Epithelial cell of alveolus of lung (primary cell): ENCODE data around the gene MRPS14. TPM values are rescaled to one million over a fixed set of nuclear protein-coding genes. Genes with fewer than 3 reads are reported as not detected.

ENCODE experiments used
- total RNA-seq: library from RNA; depleted of rRNA; stranded (reverse); fragments of >200 nt; gene quantifications from 2 replicates; pipeline ENCODE4 v1.2.1, GENCODE V29; 2015

The MRPS14 gene
- total RNA-seq = 19.8 and 30.4 TPM in 2 replicates

DNA sequence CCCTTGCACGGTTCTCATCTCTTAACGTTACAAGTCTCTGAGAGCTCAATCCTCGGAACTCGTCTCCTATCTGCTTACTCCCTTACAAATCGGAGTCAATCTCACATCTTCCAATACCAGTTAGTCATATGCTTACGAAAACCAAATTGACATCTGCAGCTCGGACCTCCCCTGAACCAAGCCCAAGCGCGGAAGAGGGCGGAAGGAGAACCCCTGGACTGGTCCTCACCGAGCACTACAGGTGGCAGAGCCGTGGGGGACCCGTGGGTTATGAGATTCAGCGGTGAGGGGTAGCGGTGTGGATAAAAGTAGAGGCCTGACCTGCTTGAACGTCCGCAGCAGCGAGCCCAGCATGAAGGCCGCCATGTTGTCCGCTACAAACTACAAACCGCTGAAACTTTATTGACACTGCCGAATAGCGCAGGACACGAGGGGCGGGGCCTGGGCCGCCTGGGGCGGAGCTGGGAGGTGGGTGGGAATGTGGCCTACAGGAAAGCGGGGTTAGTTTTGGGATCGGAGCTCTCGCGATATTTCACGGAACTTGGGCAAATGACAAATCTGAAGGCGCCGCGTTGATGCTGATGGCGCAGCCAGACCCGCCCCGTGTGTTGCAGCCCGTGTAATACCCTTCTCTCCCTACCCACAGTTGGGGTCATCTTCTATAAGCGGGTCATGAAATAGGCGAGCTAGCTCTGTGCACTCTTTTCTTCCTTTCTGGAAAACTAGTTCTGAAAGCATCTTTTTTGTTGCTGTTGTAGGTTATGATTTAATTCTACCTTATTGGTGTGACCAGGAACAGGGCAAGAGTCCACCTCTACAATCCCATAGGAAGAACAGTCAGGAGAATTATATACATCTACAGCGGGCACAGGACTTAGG is at the start of gene MRPS14:
MRPS14 (minus strand) TSS at position 383 of the 879 bp plus-strand sequence; CDS start at position 366, 17 bp downstream.

GRCh38 chr1:175067362-175068106 is 44.3 kb upstream of the MRPS14 start, which contains the start of gene TNN:
TSS of gene TNN (plus strand) at chr1:175067833. CDS start at chr1:175077419, 9,586 bp downstream.

DNA sequence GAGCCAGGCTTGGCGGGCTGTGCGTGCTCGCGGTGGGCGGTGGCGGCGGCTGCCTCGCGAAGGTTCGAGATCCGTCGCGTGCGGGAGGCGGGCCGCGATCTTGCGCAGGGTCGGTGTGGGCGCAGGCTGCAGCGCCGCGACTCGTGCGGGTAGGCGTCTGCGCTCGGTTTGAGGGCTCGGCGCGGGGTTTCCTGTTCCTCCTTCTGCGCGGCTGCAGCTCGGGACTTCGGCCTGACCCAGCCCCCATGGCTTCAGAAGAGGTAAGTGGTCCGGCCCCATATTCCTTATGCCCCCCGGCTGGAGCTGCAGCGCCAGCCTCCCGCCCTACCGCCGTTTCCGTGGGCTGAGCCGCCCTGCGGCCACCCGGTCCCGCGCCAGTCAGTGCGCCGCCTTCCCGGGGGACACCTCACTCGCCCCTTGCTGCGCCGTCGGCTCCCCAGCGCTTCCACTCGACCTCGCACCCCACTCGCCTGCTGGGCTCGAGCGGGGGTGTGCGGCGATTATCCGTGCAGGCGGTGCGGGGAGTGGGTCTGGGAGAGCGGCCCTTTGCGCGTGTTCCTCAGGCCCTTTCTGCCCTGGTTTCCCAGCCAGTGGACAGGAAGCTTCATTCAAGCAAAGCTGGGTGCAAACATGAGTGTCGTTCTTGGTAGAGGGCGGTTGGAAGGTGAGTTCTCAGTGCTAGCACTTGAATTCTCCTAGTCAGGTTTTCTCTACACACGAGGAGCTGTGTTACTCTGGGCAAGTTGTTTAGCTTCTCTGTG is 23.1 kb downstream of the MRPS14 start, which contains the start of gene CACYBP:
CACYBP (plus strand) TSS at position 12 of the 761 bp plus-strand sequence; CDS start at position 246, 234 bp downstream.

Other genes with a start within 250 kb of the MRPS14 start
- 69.9 and 82.1 TPM in 2 replicates for gene CACYBP, start 23.5 kb downstream of the MRPS14 start, total RNA-seq
- 0.08 TPM in 1 of 2 replicates, not detected in the other for gene TNN, start 44.4 kb upstream of the MRPS14 start, total RNA-seq
- gene KIAA0040, start 169.4 kb upstream of the MRPS14 start, total RNA-seq = 0.16 and 0.52 TPM in 2 replicates